Measurements from ENCODE around the gene ANO5. TPM values are rescaled to one million over a fixed set of nuclear protein-coding genes. Genes with fewer than 3 reads are reported as not detected.

ANO5 gene
- total RNA-seq, 1 experiment from 2014 or later, result 4.3 TPM

DNA sequence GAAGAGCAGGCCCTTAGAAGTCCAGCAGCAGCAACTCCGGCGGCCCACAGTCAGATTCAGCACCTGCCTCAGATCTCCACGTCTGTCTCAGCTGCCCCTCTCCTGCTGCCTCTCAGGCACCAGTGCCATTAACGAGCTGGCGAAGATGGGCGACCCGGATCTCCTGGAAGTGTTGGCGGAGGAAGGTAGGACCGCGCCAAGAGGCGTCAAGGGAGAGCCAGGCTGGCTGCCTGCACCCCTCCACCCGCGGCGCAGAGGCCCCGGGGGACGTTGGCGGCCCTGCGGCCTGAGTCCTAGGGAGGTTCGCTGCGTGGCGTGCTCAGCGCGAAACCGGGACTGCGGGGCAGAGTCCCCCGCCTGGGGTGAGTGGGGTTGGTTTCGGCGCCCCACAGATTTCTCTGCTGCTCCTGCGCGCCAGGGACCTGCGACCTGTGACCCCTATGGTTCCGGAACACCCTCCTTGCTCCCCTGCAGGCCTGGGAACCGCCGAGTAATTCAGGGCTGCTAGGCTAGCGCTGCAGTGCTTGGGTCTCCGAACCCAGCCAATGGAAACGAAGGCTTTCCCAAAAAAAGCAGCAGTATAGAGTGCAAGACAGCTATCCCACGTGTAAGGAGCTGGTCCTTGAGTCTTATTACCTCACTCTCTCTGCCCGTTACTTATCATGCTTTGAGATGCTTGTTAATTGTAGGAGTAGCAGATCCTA lies 615 bp downstream of the ANO5 start:
- H3K4me3 Mint-ChIP-seq (ENCODE audit: low read depth, unreplicated experiment), result peak overlapping the region; percentile 100
- intact Hi-C loops (cut with micrococcal nuclease; ENCODE audit: unreplicated experiment), result no loop called here
- TF ChIP-seq, protein P1, sequence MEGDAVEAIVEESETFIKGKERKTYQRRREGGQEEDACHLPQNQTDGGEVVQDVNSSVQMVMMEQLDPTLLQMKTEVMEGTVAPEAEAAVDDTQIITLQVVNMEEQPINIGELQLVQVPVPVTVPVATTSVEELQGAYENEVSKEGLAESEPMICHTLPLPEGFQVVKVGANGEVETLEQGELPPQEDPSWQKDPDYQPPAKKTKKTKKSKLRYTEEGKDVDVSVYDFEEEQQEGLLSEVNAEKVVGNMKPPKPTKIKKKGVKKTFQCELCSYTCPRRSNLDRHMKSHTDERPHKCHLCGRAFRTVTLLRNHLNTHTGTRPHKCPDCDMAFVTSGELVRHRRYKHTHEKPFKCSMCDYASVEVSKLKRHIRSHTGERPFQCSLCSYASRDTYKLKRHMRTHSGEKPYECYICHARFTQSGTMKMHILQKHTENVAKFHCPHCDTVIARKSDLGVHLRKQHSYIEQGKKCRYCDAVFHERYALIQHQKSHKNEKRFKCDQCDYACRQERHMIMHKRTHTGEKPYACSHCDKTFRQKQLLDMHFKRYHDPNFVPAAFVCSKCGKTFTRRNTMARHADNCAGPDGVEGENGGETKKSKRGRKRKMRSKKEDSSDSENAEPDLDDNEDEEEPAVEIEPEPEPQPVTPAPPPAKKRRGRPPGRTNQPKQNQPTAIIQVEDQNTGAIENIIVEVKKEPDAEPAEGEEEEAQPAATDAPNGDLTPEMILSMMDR (IDR thresholded peaks at IDR 0.05; ENCODE audit: unreplicated experiment), result no peak
- CTCF ChIA-PET, result no interaction called here
- H3K36me3 Mint-ChIP-seq (ENCODE audit: insufficient read depth, unreplicated experiment), result peaks cover 23% of the 10 kb centered on the region
- DNase-seq, result peak; percentile 27
- no peaks in the 10 kb centered on the region for H3K9me3 Mint-ChIP-seq (ENCODE audit: low read depth, unreplicated experiment)
- peaks cover 22% of the 10 kb centered on the region for H3K4me1 Mint-ChIP-seq (ENCODE audit: low read depth, unreplicated experiment)
- H3K27me3 Mint-ChIP-seq (ENCODE audit: unreplicated experiment), result no peaks in the 10 kb centered on the region
- no TSS peak for BruUV-seq (replicated peaks)
- peak overlapping the region; percentile 91 for H3K27ac Mint-ChIP-seq (ENCODE audit: unreplicated experiment)

DNA sequence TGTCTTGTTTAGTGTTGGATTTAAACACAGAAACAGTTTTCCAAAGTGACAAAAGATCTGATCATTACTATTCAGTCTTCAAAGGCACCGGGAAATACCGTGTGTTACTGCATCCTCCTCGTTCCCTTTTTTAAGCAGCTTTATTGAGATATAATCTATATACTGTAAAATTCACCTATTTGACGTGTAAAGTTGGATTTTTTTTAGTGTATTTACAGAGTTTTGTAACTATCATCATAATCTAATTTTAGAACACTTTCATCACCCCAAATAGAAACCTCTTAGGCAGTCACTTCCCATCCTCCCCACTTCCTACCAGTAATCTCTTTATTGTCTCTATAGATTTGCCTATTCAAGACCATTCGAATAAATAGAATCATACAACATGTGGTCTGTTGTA lies 1.4 kb downstream of the ANO5 start:
- H3K27me3 Mint-ChIP-seq (ENCODE audit: unreplicated experiment), result no peaks in the 10 kb centered on the region
- no peak overlapping the region for H3K27ac Mint-ChIP-seq (ENCODE audit: unreplicated experiment)
- TF ChIP-seq, protein P1 (IDR thresholded peaks at IDR 0.05; ENCODE audit: unreplicated experiment), result no peak
- CTCF ChIA-PET, result no interaction called here
- H3K9me3 Mint-ChIP-seq (ENCODE audit: low read depth, unreplicated experiment), result no peaks in the 10 kb centered on the region
- intact Hi-C loops (cut with micrococcal nuclease; ENCODE audit: unreplicated experiment), result no loop called here
- H3K36me3 Mint-ChIP-seq (ENCODE audit: insufficient read depth, unreplicated experiment), result peaks cover 23% of the 10 kb centered on the region
- H3K4me3 Mint-ChIP-seq (ENCODE audit: low read depth, unreplicated experiment), result peak overlapping the region; percentile 100
- BruUV-seq (replicated peaks), result TSS peak; percentile 34
- H3K4me1 Mint-ChIP-seq (ENCODE audit: low read depth, unreplicated experiment), result peaks cover 22% of the 10 kb centered on the region
- DNase-seq, result no peak

DNA sequence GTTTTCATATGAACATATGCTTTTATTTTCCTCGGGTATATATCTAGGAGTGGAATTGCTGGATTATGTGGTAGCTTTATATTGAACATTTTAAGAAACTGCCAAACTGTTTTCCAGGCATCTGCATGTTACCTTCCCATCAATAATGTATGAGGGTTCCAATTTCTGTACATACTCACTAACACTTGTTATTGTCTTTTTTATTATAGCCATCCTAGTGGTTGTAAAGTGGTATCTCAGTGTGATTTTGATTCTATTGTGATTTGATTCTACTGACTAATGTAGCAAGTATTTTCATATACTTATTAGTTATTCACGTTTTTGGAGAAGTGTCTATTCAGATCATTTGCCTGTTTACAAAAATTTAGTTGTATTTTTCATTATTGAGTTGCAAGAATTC lies 2.0 kb downstream of the ANO5 start:
- Mint-ChIP-seq H3K27ac (ENCODE audit: unreplicated experiment) (no peak overlapping the region), H3K4me3 (ENCODE audit: low read depth, unreplicated experiment) (peak overlapping the region; percentile 100), H3K27me3 (ENCODE audit: unreplicated experiment) (no peaks in the 10 kb centered on the region), H3K36me3 (ENCODE audit: insufficient read depth, unreplicated experiment) (peaks cover 23% of the 10 kb centered on the region), H3K4me1 (ENCODE audit: low read depth, unreplicated experiment) (peaks cover 22% of the 10 kb centered on the region), H3K9me3 (ENCODE audit: low read depth, unreplicated experiment) (no peaks in the 10 kb centered on the region)
- intact Hi-C loops (cut with micrococcal nuclease; ENCODE audit: unreplicated experiment), result no loop called here
- TF ChIP-seq, protein P1 (IDR thresholded peaks at IDR 0.05; ENCODE audit: unreplicated experiment), result no peak
- DNase-seq, result no peak
- CTCF ChIA-PET, result no interaction called here
- no TSS peak for BruUV-seq (replicated peaks)

DNA sequence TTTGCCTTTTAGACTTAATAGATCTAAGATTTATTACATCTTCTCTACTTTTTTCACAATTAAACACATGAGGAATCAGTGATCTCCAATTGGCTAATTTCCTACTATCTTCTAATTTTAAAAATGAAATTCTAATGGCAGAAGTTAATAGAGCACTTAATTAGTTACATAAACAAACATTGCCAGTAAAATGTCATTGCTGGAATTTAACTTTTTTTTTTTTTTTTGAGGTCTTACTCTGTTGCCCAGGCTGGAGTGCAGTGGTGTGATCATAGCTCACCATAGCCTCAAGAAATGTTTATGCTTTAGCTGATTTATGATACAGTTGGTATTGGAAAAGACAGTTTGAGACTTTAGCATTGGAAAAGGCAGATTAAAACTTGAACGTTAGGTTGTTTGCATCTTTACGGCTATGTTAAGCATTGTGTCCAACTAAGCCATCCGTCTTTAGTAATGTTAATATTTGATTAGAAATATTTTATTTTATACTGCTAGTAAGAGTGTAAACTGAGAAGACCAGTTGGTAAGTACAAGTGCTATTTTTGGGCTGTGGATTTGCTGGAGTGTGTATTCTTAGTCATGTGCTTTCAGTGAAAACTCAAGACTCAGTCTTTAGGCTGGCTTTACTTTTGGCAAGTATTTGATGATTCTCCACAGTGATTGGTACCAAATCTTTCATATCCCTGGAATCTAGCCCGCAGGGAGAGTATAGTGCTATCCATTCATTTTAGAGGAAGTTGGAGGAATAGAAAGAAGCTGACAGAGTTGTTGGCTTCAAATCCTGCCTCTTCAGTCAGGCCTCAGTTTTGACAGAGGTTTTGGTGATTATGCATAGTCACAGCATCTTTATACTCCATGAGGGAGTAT lies 4.5 kb downstream of the ANO5 start:
- Mint-ChIP-seq H3K36me3 (ENCODE audit: insufficient read depth, unreplicated experiment) (peaks cover 16% of the 10 kb centered on the region), H3K4me3 (ENCODE audit: low read depth, unreplicated experiment) (no peak overlapping the region), H3K27ac (ENCODE audit: unreplicated experiment) (no peak overlapping the region), H3K9me3 (ENCODE audit: low read depth, unreplicated experiment) (no peaks in the 10 kb centered on the region), H3K4me1 (ENCODE audit: low read depth, unreplicated experiment) (peaks cover 11% of the 10 kb centered on the region), H3K27me3 (ENCODE audit: unreplicated experiment) (no peaks in the 10 kb centered on the region)
- CTCF ChIA-PET, result no interaction called here
- no TSS peak for BruUV-seq (replicated peaks)
- no peak for DNase-seq
- TF ChIP-seq, protein P1 (IDR thresholded peaks at IDR 0.05; ENCODE audit: unreplicated experiment), result no peak
- intact Hi-C loops (cut with micrococcal nuclease; ENCODE audit: unreplicated experiment), result no loop called here

All from Calu3 (cell line).